K562 (cell line): ENCODE data around the gene NUP62.

ENCODE experiments used
- ARNT ChIP-seq, 2 experiments: fragments of 450-650 bp; IDR thresholded peaks; 2 replicates each; pipeline ENCODE4 v1.6.1; 2016; ENCODE audit warnings: mild to moderate bottlenecking in 1 of 2
- CBX1 ChIP-seq: sonication (generic); IDR thresholded peaks from 2 replicates; pipeline ENCODE4 v1.6.1; 2016; ENCODE audit warnings: antibody characterized with exemption, low read depth, mild to moderate bottlenecking
- CBX5 ChIP-seq: IDR thresholded peaks from 2 replicates; pipeline ENCODE4 v1.6.1; 2014; ENCODE audit warnings: low read depth, borderline replicate concordance
- CEBPB ChIP-seq: fragments of 450-650 bp; IDR thresholded peaks from 2 replicates; pipeline ENCODE4 v1.6.1; 2016; ENCODE audit warnings: missing genetic modification characterization, missing compliant biosample characterization
- CHD1 ChIP-seq: fragments of 200-600 bp; sonication (generic); IDR thresholded peaks from one replicate; pipeline ENCODE4 v1.6.1; 2012; ENCODE audit warnings: mild to moderate bottlenecking, moderate library complexity, low read length, inconsistent platforms
- TF ChIP-seq, protein P1 (sequence below): fragments of 450-650 bp; IDR thresholded peaks from 2 replicates; pipeline ENCODE4 v1.6.1; 2016; ENCODE audit warnings: antibody characterized with exemption
- TF ChIP-seq, protein P2 (sequence below): sonication (generic); formaldehyde crosslinking; IDR thresholded peaks from 2 replicates; pipeline ENCODE4 v1.8.1; 2022; ENCODE audit warnings: missing genetic modification reagents
- TF ChIP-seq, protein P3 (sequence below), 3 experiments: IDR thresholded peaks in 2 of 3; conservative IDR thresholded peaks in 1 of 3; 2 replicates each; pipeline ENCODE4 v1.5.1; 2011 to 2012; ENCODE audit warnings: low read length in 3 of 3, mild to moderate bottlenecking in 3 of 3, control low read depth in 2 of 3, improper control_type of control experiment in 1 of 3, inconsistent platforms in 1 of 3, low read depth in 1 of 3, mixed read lengths in 1 of 3, moderate library complexity in 1 of 3; ENCODE audit not compliant: insufficient read depth in 2 of 3

DNA sequence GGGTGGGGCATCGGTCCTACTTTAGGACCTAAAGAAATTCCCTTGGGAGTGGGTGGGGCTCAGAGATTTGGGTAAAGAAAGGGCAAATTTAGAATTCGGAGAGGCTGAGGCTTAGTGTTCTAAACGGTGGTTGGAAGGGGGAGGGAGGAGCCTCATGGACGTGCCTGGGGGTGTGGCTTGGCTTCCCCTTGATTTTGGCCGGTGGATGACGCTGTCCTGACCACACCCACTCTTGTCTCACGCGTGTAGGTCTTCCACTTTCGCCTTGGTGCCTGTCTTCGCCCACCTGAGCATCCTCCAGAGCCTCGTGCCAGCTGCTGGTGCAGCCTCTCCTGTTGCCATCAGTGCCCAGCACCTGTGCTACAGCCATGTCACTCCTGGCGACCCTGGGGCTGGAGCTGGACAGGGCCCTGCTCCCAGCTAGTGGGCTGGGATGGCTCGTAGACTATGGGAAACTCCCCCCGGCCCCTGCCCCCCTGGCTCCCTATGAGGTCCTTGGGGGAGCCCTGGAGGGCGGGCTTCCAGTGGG is 1.2 kb upstream of the NUP62 start:
- no peak for TF ChIP-seq ARNT (IDR thresholded peaks at IDR 0.05)
- TF ChIP-seq, protein P1, sequence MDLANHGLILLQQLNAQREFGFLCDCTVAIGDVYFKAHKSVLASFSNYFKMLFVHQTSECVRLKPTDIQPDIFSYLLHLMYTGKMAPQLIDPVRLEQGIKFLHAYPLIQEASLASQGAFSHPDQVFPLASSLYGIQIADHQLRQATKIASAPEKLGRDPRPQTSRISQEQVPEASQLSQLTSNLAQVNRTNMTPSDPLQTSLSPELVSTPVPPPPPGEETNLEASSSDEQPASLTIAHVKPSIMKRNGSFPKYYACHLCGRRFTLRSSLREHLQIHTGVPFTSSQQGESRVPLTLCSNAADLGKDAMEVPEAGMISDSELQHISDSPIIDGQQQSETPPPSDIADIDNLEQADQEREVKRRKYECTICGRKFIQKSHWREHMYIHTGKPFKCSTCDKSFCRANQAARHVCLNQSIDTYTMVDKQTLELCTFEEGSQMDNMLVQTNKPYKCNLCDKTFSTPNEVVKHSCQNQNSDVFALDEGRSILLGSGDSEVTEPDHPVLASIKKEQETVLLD = no peak
- TF ChIP-seq, protein P2, sequence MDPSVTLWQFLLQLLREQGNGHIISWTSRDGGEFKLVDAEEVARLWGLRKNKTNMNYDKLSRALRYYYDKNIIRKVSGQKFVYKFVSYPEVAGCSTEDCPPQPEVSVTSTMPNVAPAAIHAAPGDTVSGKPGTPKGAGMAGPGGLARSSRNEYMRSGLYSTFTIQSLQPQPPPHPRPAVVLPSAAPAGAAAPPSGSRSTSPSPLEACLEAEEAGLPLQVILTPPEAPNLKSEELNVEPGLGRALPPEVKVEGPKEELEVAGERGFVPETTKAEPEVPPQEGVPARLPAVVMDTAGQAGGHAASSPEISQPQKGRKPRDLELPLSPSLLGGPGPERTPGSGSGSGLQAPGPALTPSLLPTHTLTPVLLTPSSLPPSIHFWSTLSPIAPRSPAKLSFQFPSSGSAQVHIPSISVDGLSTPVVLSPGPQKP (CRISPR knock-in tag) = no peak
- TF ChIP-seq, protein P3, sequence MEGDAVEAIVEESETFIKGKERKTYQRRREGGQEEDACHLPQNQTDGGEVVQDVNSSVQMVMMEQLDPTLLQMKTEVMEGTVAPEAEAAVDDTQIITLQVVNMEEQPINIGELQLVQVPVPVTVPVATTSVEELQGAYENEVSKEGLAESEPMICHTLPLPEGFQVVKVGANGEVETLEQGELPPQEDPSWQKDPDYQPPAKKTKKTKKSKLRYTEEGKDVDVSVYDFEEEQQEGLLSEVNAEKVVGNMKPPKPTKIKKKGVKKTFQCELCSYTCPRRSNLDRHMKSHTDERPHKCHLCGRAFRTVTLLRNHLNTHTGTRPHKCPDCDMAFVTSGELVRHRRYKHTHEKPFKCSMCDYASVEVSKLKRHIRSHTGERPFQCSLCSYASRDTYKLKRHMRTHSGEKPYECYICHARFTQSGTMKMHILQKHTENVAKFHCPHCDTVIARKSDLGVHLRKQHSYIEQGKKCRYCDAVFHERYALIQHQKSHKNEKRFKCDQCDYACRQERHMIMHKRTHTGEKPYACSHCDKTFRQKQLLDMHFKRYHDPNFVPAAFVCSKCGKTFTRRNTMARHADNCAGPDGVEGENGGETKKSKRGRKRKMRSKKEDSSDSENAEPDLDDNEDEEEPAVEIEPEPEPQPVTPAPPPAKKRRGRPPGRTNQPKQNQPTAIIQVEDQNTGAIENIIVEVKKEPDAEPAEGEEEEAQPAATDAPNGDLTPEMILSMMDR (IDR thresholded peaks at IDR 0.05 in 2 of 3, conservative IDR thresholded peaks at IDR 0.05 in 1 of 3; ENCODE audit: insufficient read depth in 2 of 3, low read depth in 1 of 3, low read length in 3 of 3) = no peak
- no peak for TF ChIP-seq CBX1
- no peak for TF ChIP-seq CBX5
- TF ChIP-seq CEBPB (tag) = no peak
- TF ChIP-seq CHD1 = no peak
